C4-2B (cell line): ENCODE results near the gene KCP.
A peak's percentile ranks its signal among the peaks of the same experiment; 100 is the strongest.

Experiments
- H3K27ac ChIP-seq: fragments of 450-650 bp; 2 replicates; pipeline ENCODE4 v1.5.1; 2017
- ZFX ChIP-seq: fragments of 450-650 bp; IDR thresholded peaks from 2 replicates; pipeline ENCODE4 v1.6.1; 2017
- TF ChIP-seq, protein P1 (sequence below): fragments of 450-650 bp; conservative IDR thresholded peaks from 2 replicates; pipeline ENCODE4 v1.5.1; 2017; ENCODE audit warnings: mild to moderate bottlenecking

Gene KCP

DNA sequence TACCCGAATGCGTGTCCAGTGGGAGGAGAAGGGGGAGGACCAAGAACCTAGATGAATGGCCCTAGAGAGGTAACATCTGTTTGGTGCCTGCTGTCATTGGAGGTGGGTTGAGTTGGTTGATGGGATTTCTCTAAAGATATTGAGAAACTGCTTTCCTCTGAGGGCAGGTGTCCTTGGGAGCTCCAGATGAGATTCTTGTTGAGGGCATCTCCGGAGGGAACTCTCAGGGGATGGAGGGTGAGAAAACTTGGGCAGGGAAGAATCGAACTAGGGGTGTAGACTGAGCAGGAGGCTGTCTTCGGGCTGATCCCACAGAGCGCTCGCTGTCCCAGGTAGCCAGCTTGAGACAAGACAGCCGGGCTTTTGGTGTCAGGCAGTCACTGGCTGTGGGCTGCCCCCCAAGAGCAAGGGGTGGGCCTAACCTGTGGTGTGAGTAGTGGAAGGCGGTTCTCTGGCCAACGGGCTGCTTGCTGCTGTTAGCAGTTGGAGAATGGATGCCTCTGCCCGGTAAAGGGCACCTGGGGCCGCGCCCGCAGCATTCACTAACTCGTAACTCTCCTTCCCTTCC is 30.9 kb upstream of the KCP start:
- TF ChIP-seq, protein P1, sequence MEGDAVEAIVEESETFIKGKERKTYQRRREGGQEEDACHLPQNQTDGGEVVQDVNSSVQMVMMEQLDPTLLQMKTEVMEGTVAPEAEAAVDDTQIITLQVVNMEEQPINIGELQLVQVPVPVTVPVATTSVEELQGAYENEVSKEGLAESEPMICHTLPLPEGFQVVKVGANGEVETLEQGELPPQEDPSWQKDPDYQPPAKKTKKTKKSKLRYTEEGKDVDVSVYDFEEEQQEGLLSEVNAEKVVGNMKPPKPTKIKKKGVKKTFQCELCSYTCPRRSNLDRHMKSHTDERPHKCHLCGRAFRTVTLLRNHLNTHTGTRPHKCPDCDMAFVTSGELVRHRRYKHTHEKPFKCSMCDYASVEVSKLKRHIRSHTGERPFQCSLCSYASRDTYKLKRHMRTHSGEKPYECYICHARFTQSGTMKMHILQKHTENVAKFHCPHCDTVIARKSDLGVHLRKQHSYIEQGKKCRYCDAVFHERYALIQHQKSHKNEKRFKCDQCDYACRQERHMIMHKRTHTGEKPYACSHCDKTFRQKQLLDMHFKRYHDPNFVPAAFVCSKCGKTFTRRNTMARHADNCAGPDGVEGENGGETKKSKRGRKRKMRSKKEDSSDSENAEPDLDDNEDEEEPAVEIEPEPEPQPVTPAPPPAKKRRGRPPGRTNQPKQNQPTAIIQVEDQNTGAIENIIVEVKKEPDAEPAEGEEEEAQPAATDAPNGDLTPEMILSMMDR = no peak
- TF ChIP-seq ZFX = no peak
- H3K27ac ChIP-seq = no peak overlapping the region

DNA sequence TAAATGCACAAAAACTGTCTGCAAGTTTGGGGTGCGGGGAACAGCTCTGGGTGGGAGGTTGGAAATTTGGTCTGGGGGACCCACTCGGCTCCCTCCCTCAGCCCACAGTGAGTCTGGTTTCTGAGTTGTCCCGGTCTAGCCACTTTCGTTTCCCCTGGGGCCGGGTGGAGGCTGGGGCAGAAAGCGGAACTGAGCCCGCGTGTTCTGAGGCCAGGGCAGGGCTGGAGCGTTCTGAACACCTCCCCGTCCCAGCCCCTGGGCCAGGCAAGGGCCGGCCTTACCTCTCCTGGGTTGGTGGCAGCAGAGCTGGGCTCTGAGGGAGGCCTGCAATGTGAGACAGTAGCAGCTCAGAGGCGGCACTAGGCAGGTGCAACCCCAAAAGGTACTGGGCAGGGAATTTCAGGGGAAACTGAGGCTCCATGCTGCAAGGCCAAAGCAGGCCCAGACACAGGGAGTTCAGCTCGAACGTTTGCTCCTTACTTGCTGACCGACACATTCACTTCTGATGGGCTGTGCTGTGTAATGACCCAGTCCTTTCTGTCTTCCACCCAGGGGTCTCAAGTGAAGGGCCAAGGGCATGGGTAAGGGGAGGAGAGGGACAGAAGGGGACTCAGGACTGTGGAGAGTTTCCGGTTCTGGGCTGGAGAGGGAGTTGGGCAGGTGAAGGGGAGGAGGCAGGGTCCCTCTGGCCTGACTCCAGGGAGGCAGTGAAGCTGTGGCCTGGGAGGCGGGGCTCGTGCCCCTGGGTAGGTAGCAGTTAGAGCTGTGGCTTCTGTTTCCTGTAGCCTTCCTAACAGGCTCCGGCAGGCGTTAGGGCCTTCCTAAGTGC is 30.2 kb upstream of the KCP start:
- no peak overlapping the region for H3K27ac ChIP-seq
- no peak for TF ChIP-seq ZFX

- no peak overlapping the region for H3K27ac ChIP-seq
These were observed 29.4 kb upstream of the KCP start for GRCh38 chr7:128939861-128940410.

DNA sequence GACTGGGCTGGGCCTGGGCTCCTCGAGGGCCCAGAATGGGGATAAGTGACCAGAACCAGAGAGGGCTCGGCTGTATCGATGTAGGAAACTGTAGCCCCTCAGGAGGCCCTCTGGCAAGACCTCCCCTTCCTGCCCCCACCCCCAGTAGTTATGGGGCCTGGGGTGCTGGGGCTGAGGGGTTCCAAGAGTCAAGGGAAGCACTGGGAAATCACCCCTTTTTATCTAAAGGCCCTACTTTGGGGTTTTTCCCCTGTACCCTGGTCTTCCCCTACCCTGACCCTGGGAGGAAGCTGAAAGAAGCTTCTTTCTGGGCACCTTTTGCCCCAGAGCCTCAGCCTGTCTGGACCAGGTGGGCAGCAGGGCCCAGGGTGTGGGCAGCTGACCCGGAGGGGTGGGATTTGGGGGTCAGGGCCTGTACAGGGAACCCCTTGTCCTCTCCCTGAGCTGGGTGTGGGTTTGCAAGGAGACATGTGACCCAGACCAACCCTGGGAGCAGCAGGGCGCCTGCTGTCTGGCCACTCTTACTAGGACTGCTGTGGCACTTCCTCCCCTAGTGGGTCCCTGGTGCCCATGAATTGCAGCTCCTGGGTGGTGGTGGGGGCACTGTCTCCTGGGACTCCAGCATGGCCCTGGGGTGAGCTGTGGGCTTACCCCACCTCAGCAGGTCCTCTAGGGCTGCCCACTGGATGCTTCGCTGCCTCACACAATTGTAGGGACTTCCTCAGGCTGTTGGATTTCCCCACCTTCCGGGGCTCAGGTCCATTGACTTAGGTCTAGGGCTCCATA is 28.8 kb upstream of the KCP start:
- no peak for TF ChIP-seq ZFX
- TF ChIP-seq, protein P1 = no peak
- H3K27ac ChIP-seq = no peak overlapping the region

More at GRCh38 chr7:128939861-128940410, 29.4 kb upstream of the KCP start:
- TF ChIP-seq ZFX = no peak
- TF ChIP-seq, protein P1 = no peak

GRCh38 chr7:128938544-128939074 is 28.1 kb upstream of the KCP start:
- TF ChIP-seq, protein P1 = no peak
- no peak for TF ChIP-seq ZFX
- peak overlapping the region; percentile 58 for H3K27ac ChIP-seq

GRCh38 chr7:128937647-128938543 is 27.4 kb upstream of the KCP start, which contains the start of gene IRF5:
IRF5 (plus strand) TSS chr7:128937927; CDS start chr7:128942082, 4,155 bp downstream.
- TF ChIP-seq, protein P1 = no peak
- TF ChIP-seq ZFX = peak; percentile 66; the same call in 1 of the 2 replicates
- H3K27ac ChIP-seq = peak within 1 kb of the TSS; percentile 58

- H3K27ac ChIP-seq = peak overlapping the region; percentile 58
These were observed 26.8 kb upstream of the KCP start for GRCh38 chr7:128937271-128937646.

More at GRCh38 chr7:128937271-128937646, 26.8 kb upstream of the KCP start:
- TF ChIP-seq ZFX = no peak
- TF ChIP-seq, protein P1 = no peak
